GM12864 (cell line): ENCODE data around the gene MAN1C1.
"Not testable (repeated sequence)": the region's sequence is repeated elsewhere in the genome, so short reads cannot be mapped to it uniquely, and the experiment has no call there.

ENCODE experiments used
- DNase-seq: peaks from one replicate; pipeline ENCODE4 v3.0.0-alpha.2; 2011; ENCODE audit warnings: low read depth
- H3K4me3 ChIP-seq: 2 replicates; pipeline ENCODE4 v1.5.1; 2011; ENCODE audit warnings: mild to moderate bottlenecking, low read depth, low read length, control low read depth
- CTCF ChIP-seq: IDR thresholded peaks from 2 replicates; pipeline ENCODE4 v1.5.1; 2011; ENCODE audit warnings: low read depth, mild to moderate bottlenecking, moderate library complexity, low read length, control low read depth, inconsistent platforms; ENCODE audit errors: missing control alignments

MAN1C1 gene

GRCh38 chr1:25583519-25584370 lies 32.8 kb upstream of the MAN1C1 start:
- no peak for TF ChIP-seq CTCF
- no peak for DNase-seq
- H3K4me3 ChIP-seq: no peak overlapping the region

GRCh38 chr1:25586181-25586588 lies 30.4 kb upstream of the MAN1C1 start:
- DNase-seq: no peak
- no peak for TF ChIP-seq CTCF
- no peak overlapping the region for H3K4me3 ChIP-seq

GRCh38 chr1:25587290-25587689 lies 29.3 kb upstream of the MAN1C1 start:
- TF ChIP-seq CTCF: no peak
- DNase-seq: no peak
- H3K4me3 ChIP-seq: no peak overlapping the region

- not testable (repeated sequence) for H3K4me3 ChIP-seq
Observed at GRCh38 chr1:25588224-25588623, 28.4 kb upstream of the MAN1C1 start.

GRCh38 chr1:25588786-25589185 lies 27.8 kb upstream of the MAN1C1 start:
- not testable (repeated sequence) for DNase-seq, H3K4me3 ChIP-seq

More at GRCh38 chr1:25588224-25588623, 28.4 kb upstream of the MAN1C1 start:
- not testable (repeated sequence) for DNase-seq

- DNase-seq: no peak
- no peak for TF ChIP-seq CTCF
- no peak overlapping the region for H3K4me3 ChIP-seq
Observed at GRCh38 chr1:25590096-25590824, 26.3 kb upstream of the MAN1C1 start.

GRCh38 chr1:25593861-25594260 lies 22.7 kb upstream of the MAN1C1 start:
- no peak for TF ChIP-seq CTCF
- no peak for DNase-seq

GRCh38 chr1:25594971-25595370 lies 21.6 kb upstream of the MAN1C1 start:
- TF ChIP-seq CTCF: no peak
- no peak for DNase-seq
- no peak overlapping the region for H3K4me3 ChIP-seq

More at GRCh38 chr1:25593861-25594260, 22.7 kb upstream of the MAN1C1 start:
- no peak overlapping the region for H3K4me3 ChIP-seq

- not testable (repeated sequence) for DNase-seq
Observed at GRCh38 chr1:25596641-25597040, 19.9 kb upstream of the MAN1C1 start.

More at GRCh38 chr1:25596641-25597040, 19.9 kb upstream of the MAN1C1 start:
- H3K4me3 ChIP-seq: not testable (repeated sequence)
